ENCODE measurements around the gene HIC1.

DNA sequence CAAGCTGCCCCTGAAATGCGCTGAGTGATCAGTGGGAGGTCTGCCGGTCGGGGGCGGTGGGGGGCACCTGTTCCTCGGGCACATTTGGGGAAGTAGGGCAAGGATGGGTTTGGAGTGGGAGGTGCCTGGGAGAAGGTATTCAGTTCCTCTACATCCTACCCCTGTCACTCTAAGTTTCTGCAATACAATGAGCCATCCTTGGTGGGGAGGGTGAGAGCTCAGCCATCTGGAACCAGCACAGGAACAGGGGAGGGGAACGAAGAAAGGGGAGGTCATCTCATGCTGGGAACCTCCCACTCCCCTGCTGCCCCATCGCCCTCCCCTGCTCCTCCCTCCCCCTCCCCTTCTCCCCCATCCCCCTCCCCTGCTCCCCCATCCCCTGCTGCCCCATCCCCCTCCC is 20.7 kb upstream of the HIC1 start:
- TF ChIP-seq, protein P1, sequence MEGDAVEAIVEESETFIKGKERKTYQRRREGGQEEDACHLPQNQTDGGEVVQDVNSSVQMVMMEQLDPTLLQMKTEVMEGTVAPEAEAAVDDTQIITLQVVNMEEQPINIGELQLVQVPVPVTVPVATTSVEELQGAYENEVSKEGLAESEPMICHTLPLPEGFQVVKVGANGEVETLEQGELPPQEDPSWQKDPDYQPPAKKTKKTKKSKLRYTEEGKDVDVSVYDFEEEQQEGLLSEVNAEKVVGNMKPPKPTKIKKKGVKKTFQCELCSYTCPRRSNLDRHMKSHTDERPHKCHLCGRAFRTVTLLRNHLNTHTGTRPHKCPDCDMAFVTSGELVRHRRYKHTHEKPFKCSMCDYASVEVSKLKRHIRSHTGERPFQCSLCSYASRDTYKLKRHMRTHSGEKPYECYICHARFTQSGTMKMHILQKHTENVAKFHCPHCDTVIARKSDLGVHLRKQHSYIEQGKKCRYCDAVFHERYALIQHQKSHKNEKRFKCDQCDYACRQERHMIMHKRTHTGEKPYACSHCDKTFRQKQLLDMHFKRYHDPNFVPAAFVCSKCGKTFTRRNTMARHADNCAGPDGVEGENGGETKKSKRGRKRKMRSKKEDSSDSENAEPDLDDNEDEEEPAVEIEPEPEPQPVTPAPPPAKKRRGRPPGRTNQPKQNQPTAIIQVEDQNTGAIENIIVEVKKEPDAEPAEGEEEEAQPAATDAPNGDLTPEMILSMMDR (IDR thresholded peaks at IDR 0.05) = no peak
- no peak for TF ChIP-seq EP300 (IDR thresholded peaks at IDR 0.05; ENCODE audit: low read depth)
